SK-N-SH treated with all-trans-retinoic acid at 6 μM for 48 hours (cell line): ENCODE measurements around the gene CLHC1.
"Not testable (repeated sequence)": the region's sequence is repeated elsewhere in the genome, so short reads cannot be mapped to it uniquely, and the experiment has no call there.

ENCODE experiments used
- ESRRG ChIP-seq: fragments of 250-450 bp; sonication (Bioruptor Pico); IDR thresholded peaks from 2 replicates; pipeline ENCODE4 v1.6.1; 2021; ENCODE audit warnings: mild to moderate bottlenecking
- PPARA ChIP-seq: fragments of 250-450 bp; sonication (Bioruptor Pico); IDR thresholded peaks from 2 replicates; pipeline ENCODE4 v1.5.0; 2020; ENCODE audit warnings: mild to moderate bottlenecking, borderline replicate concordance
- RARB ChIP-seq: fragments of 250-450 bp; sonication (Bioruptor Pico); IDR thresholded peaks from 2 replicates; pipeline ENCODE4 v1.8.0; 2021; ENCODE audit warnings: mild to moderate bottlenecking, moderate library complexity
- TOX ChIP-seq: fragments of 250-450 bp; sonication (Bioruptor Pico); IDR thresholded peaks from 2 replicates; pipeline ENCODE4 v1.8.0; 2021; ENCODE audit warnings: mild to moderate bottlenecking, moderate library complexity, borderline replicate concordance
- ZC3H10 ChIP-seq: fragments of 250-450 bp; sonication (Bioruptor Pico); IDR thresholded peaks from 2 replicates; pipeline ENCODE4 v1.5.1; 2021; ENCODE audit warnings: mild to moderate bottlenecking, moderate library complexity
- ZFP3 ChIP-seq: fragments of 250-450 bp; sonication (Bioruptor Pico); IDR thresholded peaks from 2 replicates; pipeline ENCODE4 v1.5.0; 2020; ENCODE audit warnings: mild to moderate bottlenecking, moderate library complexity
- ZNF565 ChIP-seq: fragments of 450-650 bp; formaldehyde crosslinking; conservative IDR thresholded peaks from 2 replicates; pipeline ENCODE4 v1.5.0; 2020; ENCODE audit warnings: low read depth, mild to moderate bottlenecking, moderate library complexity
- ZNF70 ChIP-seq: fragments of 450-650 bp; formaldehyde crosslinking; IDR thresholded peaks from 2 replicates; pipeline ENCODE4 v1.5.0; 2020; ENCODE audit warnings: mild to moderate bottlenecking, moderate library complexity
- TF ChIP-seq, protein P1 (sequence below): fragments of 250-450 bp; sonication (Bioruptor Pico); IDR thresholded peaks from 2 replicates; pipeline ENCODE4 v1.5.1; 2020; ENCODE audit warnings: low read depth, mild to moderate bottlenecking, moderate library complexity
- TF ChIP-seq, protein P2 (sequence below): fragments of 250-450 bp; sonication (Bioruptor Pico); IDR thresholded peaks from 2 replicates; pipeline ENCODE4 v1.8.0; 2021; ENCODE audit warnings: low read depth, mild to moderate bottlenecking, moderate library complexity, borderline replicate concordance

DNA sequence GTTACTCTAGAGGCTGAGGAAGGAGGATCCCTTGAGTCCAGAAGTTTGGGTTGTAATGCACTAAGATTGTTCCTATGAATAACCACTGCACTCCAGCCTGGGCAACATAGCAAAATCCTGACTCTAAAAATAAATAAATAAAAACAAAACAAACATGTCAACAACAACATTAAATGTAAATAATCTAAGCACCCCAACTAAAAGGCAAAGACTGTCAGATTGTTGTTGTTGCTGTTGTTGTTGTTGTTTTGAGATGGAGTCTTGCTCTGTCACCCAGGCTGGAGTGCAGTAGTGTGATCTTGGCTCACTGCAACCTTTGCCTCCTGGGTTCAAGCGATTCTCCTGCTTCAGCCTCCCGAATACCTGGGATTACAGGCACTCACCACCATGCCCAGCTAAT, 40.2 kb downstream of the CLHC1 start:
- not testable (repeated sequence) for TF ChIP-seq ZNF565 (CRISPR knock-in tag); RARB (CRISPR knock-in tag); PPARA; ZNF70 (CRISPR knock-in tag); TOX (CRISPR knock-in tag); ESRRG (CRISPR knock-in tag); ZFP3 (CRISPR knock-in tag); ZC3H10 (CRISPR knock-in tag)
- TF ChIP-seq, protein P1, sequence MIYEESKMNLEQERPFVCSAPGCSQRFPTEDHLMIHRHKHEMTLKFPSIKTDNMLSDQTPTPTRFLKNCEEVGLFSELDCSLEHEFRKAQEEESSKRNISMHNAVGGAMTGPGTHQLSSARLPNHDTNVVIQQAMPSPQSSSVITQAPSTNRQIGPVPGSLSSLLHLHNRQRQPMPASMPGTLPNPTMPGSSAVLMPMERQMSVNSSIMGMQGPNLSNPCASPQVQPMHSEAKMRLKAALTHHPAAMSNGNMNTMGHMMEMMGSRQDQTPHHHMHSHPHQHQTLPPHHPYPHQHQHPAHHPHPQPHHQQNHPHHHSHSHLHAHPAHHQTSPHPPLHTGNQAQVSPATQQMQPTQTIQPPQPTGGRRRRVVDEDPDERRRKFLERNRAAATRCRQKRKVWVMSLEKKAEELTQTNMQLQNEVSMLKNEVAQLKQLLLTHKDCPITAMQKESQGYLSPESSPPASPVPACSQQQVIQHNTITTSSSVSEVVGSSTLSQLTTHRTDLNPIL (CRISPR knock-in tag): not testable (repeated sequence)
- TF ChIP-seq, protein P2, sequence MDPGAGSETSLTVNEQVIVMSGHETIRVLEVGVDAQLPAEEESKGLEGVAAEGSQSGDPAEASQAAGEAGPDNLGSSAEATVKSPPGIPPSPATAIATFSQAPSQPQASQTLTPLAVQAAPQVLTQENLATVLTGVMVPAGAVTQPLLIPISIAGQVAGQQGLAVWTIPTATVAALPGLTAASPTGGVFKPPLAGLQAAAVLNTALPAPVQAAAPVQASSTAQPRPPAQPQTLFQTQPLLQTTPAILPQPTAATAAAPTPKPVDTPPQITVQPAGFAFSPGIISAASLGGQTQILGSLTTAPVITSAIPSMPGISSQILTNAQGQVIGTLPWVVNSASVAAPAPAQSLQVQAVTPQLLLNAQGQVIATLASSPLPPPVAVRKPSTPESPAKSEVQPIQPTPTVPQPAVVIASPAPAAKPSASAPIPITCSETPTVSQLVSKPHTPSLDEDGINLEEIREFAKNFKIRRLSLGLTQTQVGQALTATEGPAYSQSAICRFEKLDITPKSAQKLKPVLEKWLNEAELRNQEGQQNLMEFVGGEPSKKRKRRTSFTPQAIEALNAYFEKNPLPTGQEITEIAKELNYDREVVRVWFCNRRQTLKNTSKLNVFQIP (CRISPR knock-in tag): not testable (repeated sequence)
